ENCODE results near the gene ATP6V0E1.
"Not testable (repeated sequence)": the region's sequence is repeated elsewhere in the genome, so short reads cannot be mapped to it uniquely, and the experiment has no call there.

ATP6V0E1 gene

GRCh38 chr5:173025651-173026050, 42.1 kb downstream of the ATP6V0E1 start:
- TF ChIP-seq CTCF (IDR thresholded peaks at IDR 0.05; ENCODE audit: unreplicated experiment in 3 of 3) = no peak
- Mint-ChIP-seq H3K27me3 (ENCODE audit: low read depth) (no peaks in the 10 kb centered on the region), H3K4me3 (no peak overlapping the region), H3K9me3 (no peaks in the 10 kb centered on the region), H3K36me3 (ENCODE audit: low read depth) (peaks cover 31% of the 10 kb centered on the region), H3K4me1 (peaks cover 6% of the 10 kb centered on the region), H3K27ac (no peak overlapping the region)

- Mint-ChIP-seq H3K27me3 (ENCODE audit: low read depth) (no peaks in the 10 kb centered on the region), H3K27ac (no peak overlapping the region), H3K9me3 (no peaks in the 10 kb centered on the region), H3K36me3 (ENCODE audit: low read depth) (peaks cover 12% of the 10 kb centered on the region), H3K4me1 (peaks cover 6% of the 10 kb centered on the region), H3K4me3 (no peak overlapping the region)
- no peak for TF ChIP-seq CTCF (IDR thresholded peaks at IDR 0.05; ENCODE audit: unreplicated experiment in 3 of 3)
Observed at GRCh38 chr5:173027905-173028304, 44.3 kb downstream of the ATP6V0E1 start.

- no peaks in the 10 kb centered on the region for H3K9me3 Mint-ChIP-seq
- H3K27ac Mint-ChIP-seq = no peak overlapping the region
- H3K36me3 Mint-ChIP-seq (ENCODE audit: low read depth) = peaks cover 9% of the 10 kb centered on the region
- TF ChIP-seq CTCF (IDR thresholded peaks at IDR 0.05; ENCODE audit: unreplicated experiment in 3 of 3) = no peak
- peaks cover 6% of the 10 kb centered on the region for H3K4me1 Mint-ChIP-seq
- H3K4me3 Mint-ChIP-seq = no peak overlapping the region
- H3K27me3 Mint-ChIP-seq (ENCODE audit: low read depth) = no peaks in the 10 kb centered on the region
Observed at GRCh38 chr5:173028811-173029327, 45.3 kb downstream of the ATP6V0E1 start.

- Mint-ChIP-seq H3K27me3 (ENCODE audit: low read depth) (no peaks in the 10 kb centered on the region), H3K9me3 (no peaks in the 10 kb centered on the region), H3K4me3 (no peak overlapping the region), H3K36me3 (ENCODE audit: low read depth) (peaks cover 8% of the 10 kb centered on the region), H3K4me1 (peaks cover 6% of the 10 kb centered on the region), H3K27ac (no peak overlapping the region)
- no peak for TF ChIP-seq CTCF (IDR thresholded peaks at IDR 0.05; ENCODE audit: unreplicated experiment in 3 of 3)
Observed at GRCh38 chr5:173029499-173029921, 45.9 kb downstream of the ATP6V0E1 start.

- H3K27me3 Mint-ChIP-seq (ENCODE audit: low read depth); H3K4me1 Mint-ChIP-seq; H3K4me3 Mint-ChIP-seq; H3K9me3 Mint-ChIP-seq; H3K27ac Mint-ChIP-seq: not testable (repeated sequence)
- peaks cover 24% of the 10 kb centered on the region for H3K36me3 Mint-ChIP-seq (ENCODE audit: low read depth)
Observed at GRCh38 chr5:173032096-173032495, 48.5 kb downstream of the ATP6V0E1 start.

- Mint-ChIP-seq H3K36me3 (ENCODE audit: low read depth) (peaks cover 22% of the 10 kb centered on the region), H3K4me1 (peaks cover 8% of the 10 kb centered on the region), H3K27ac (no peak overlapping the region), H3K4me3 (no peak overlapping the region), H3K27me3 (ENCODE audit: low read depth) (no peaks in the 10 kb centered on the region), H3K9me3 (no peaks in the 10 kb centered on the region)
- no peak for TF ChIP-seq CTCF (IDR thresholded peaks at IDR 0.05; ENCODE audit: unreplicated experiment in 3 of 3)
Observed at GRCh38 chr5:173032730-173033129, 49.2 kb downstream of the ATP6V0E1 start.

All from nephron (organoid).